SH-SY5Y (cell line): ENCODE results near the gene RNASET2.

Experiments used
- GATA2 ChIP-seq: IDR thresholded peaks from 2 replicates; pipeline ENCODE4 v1.6.1; 2011; ENCODE audit warnings: mild to moderate bottlenecking, low read depth, low read length
- GATA3 ChIP-seq: IDR thresholded peaks from 2 replicates; pipeline ENCODE4 v1.6.1; 2011; ENCODE audit warnings: low read depth, mild to moderate bottlenecking, low read length, moderate library complexity

DNA sequence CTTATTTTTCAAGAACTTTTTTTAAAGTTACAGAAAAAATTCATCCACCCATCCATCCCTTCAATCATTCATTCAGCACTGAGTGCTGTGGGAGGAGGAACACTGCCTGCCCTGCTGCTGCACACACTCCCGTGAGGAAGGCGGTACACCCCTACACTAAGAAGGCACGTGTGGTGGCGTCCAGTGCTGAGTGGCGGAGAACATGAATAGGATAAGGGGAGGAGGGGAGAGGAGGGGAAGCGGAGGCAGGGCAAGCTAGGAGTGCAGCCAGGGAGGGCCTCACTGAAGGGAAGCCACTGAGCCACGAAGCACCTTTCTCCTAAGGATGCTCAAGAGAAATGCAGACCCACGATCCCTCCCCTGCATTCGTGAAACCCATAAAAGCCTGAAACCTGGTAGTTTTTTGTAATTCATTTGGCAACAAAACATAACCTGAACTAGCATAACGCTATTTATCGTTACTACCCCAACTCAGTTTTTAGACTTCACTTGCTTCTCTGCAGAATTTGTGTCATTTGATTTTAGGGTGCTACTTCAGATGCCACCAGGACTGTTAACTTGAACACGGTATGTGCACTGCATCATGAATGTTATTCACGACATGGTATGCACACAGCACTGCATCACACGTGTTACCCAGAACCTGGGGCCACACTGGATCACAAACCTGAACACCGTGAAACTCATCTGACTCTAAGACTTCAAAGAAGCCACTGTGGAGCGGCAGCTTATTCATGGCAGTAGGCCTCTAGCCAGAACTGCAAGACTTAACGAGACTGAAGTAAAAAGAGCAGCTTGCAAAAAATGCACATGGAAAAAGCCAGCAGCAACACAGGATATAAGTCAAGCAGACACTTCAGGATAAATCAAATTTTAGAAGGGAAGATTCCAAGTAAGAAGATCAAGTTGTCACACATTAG lies 3.5 kb downstream of the RNASET2 start:
- TF ChIP-seq GATA2 (no peak), GATA3 (no peak)
